A549 (cell line): ENCODE measurements around the gene ATP13A5. TPM values are rescaled to one million over a fixed set of nuclear protein-coding genes. Genes with fewer than 3 reads are reported as not detected.

Experiments
- ATAC-seq, 2 experiments: fragments of 200-7000 bp in 1 of 2; fragments of >200 bp in 1 of 2; cut with Nextera tagmentation in 1 of 2; cut with Tn5 transposase in 1 of 2; 3 replicates each; pipeline versions ENCODE4 v1.8.0 to v1.9.1; 2018 to 2020; ENCODE audit warnings: mild to moderate bottlenecking in 1 of 2, moderate library complexity in 1 of 2
- CTCF ChIA-PET: fragments of 300-600 bp; sonication (Branson Sonifier 250); formaldehyde crosslinking; extraction: SDS; loops from one replicate; lab custom pipeline; 2021; ENCODE audit warnings: antibody characterized with exemption, inconsistent platforms; lab: Yijun Ruan, JAX
- POLR2A ChIA-PET: fragments of 350-600 bp; formaldehyde crosslinking; extraction: SDS; loops from one replicate; lab custom pipeline; 2021; ENCODE audit warnings: antibody characterized with exemption, inconsistent platforms; lab: Yijun Ruan, JAX
- DNase-seq, 2 experiments: peaks; one replicate each; pipeline versions ENCODE4 v3.0.0 to v3.0.0-alpha.2; 2011 to 2016; ENCODE audit warnings: low read depth in 1 of 2, low spot score in 1 of 2
- FAIRE-seq: peaks from 2 replicates; lab custom pipeline; 2011; peaks lifted over from hg19 to GRCh38; lab: Jason Lieb, UNC
- H3K27ac ChIP-seq, 2 experiments: fragments of >200 bp; sonication (Bioruptor Twin); formaldehyde crosslinking; 3 replicates each; pipeline ENCODE4 v1.5.1; 2016 to 2017
- H3K4me1 ChIP-seq: fragments of >200 bp; sonication (Bioruptor Twin); formaldehyde crosslinking; 3 replicates; pipeline ENCODE4 v1.6.1; 2016
- H3K4me2 ChIP-seq: fragments of >200 bp; sonication (Bioruptor Twin); formaldehyde crosslinking; 3 replicates; pipeline ENCODE4 v1.6.1; 2016
- H3K4me3 ChIP-seq: fragments of >200 bp; sonication (Bioruptor Twin); formaldehyde crosslinking; 3 replicates; pipeline ENCODE4 v1.5.1; 2016
- H3K9me3 ChIP-seq: fragments of >200 bp; sonication (Bioruptor Twin); formaldehyde crosslinking; 3 replicates; pipeline ENCODE4 v1.6.1; 2016
- ATOH8 ChIP-seq: fragments of 250-450 bp; sonication (Bioruptor Pico); IDR thresholded peaks from 2 replicates; pipeline ENCODE4 v1.5.0; 2020; ENCODE audit warnings: low read depth, mild to moderate bottlenecking, moderate library complexity
- CTCF ChIP-seq: fragments of >200 bp; sonication (Bioruptor Twin); formaldehyde crosslinking; IDR thresholded peaks from 3 replicates; pipeline ENCODE4 v1.5.1; 2016
- EHMT2 ChIP-seq: fragments of 200-600 bp; sonication (generic); IDR thresholded peaks from 2 replicates; pipeline ENCODE4 v1.6.1; 2016; ENCODE audit warnings: antibody characterized with exemption, low read depth, mild to moderate bottlenecking, moderate library complexity
- EP300 ChIP-seq, 2 experiments: fragments of >200 bp; sonication (Bioruptor Twin); formaldehyde crosslinking; IDR thresholded peaks; 2 replicates in 1 of 2; 3 replicates in 1 of 2; pipeline ENCODE4 v1.6.1; 2016 to 2017
- ESRRA ChIP-seq: fragments of 150-350 bp; IDR thresholded peaks from 2 replicates; pipeline ENCODE4 v1.6.1; 2014; ENCODE audit warnings: mild to moderate bottlenecking, low read length, borderline replicate concordance
- FOSB ChIP-seq: fragments of 250-450 bp; sonication (Bioruptor Pico); IDR thresholded peaks from 2 replicates; pipeline ENCODE4 v1.5.0; 2020; ENCODE audit warnings: mild to moderate bottlenecking, moderate library complexity
- FOSL2 ChIP-seq, 2 experiments: fragments of 450-650 bp in 1 of 2; fragments of >200 bp in 1 of 2; sonication (Bioruptor Twin) in 1 of 2; formaldehyde crosslinking; IDR thresholded peaks; 2 replicates each; pipeline versions ENCODE4 v1.5.0 to v1.6.1; 2016 to 2020; ENCODE audit warnings: mild to moderate bottlenecking in 1 of 2, moderate library complexity in 1 of 2
- FOXS1 ChIP-seq: fragments of 250-450 bp; sonication (Bioruptor Pico); IDR thresholded peaks from 2 replicates; pipeline ENCODE4 v1.5.0; 2020; ENCODE audit warnings: mild to moderate bottlenecking, moderate library complexity
- HEYL ChIP-seq: fragments of 250-450 bp; sonication (Bioruptor Pico); IDR thresholded peaks from 2 replicates; pipeline ENCODE4 v1.8.0; 2021; ENCODE audit warnings: mild to moderate bottlenecking, moderate library complexity
- HMGXB4 ChIP-seq: fragments of 250-450 bp; sonication (Bioruptor Pico); IDR thresholded peaks from 2 replicates; pipeline ENCODE4 v1.5.0; 2021; ENCODE audit warnings: mild to moderate bottlenecking, moderate library complexity, borderline replicate concordance
- HOXA7 ChIP-seq: fragments of 250-450 bp; sonication (Bioruptor Pico); IDR thresholded peaks from 2 replicates; pipeline ENCODE4 v1.5.0; 2020; ENCODE audit warnings: mild to moderate bottlenecking, moderate library complexity
- HOXB5 ChIP-seq: fragments of 250-450 bp; sonication (Bioruptor Pico); IDR thresholded peaks from 2 replicates; pipeline ENCODE4 v1.5.0; 2020; ENCODE audit warnings: mild to moderate bottlenecking, moderate library complexity
- JUN ChIP-seq, 2 experiments: fragments of >200 bp; sonication (Bioruptor Twin); formaldehyde crosslinking; IDR thresholded peaks; 2 replicates in 1 of 2; 3 replicates in 1 of 2; pipeline ENCODE4 v1.6.1; 2016 to 2017
- JUNB ChIP-seq: fragments of >200 bp; sonication (Bioruptor Twin); formaldehyde crosslinking; IDR thresholded peaks from 2 replicates; pipeline ENCODE4 v1.6.1; 2016
- KDM5A ChIP-seq: fragments of 200-600 bp; sonication (generic); IDR thresholded peaks from 2 replicates; pipeline ENCODE4 v1.6.1; 2016; ENCODE audit warnings: antibody characterized with exemption, mild to moderate bottlenecking
- MAFK ChIP-seq: fragments of 450-650 bp; IDR thresholded peaks from 2 replicates; pipeline ENCODE4 v1.6.1; 2014; ENCODE audit not compliant: partially characterized antibody
- NPAS2 ChIP-seq: fragments of 250-450 bp; sonication (Bioruptor Pico); IDR thresholded peaks from 2 replicates; pipeline ENCODE4 v1.8.0; 2022; ENCODE audit warnings: mild to moderate bottlenecking, moderate library complexity, borderline replicate concordance
- NR3C1 ChIP-seq: fragments of >200 bp; sonication (Bioruptor Twin); formaldehyde crosslinking; IDR thresholded peaks from 3 replicates; pipeline ENCODE4 v1.6.1; 2017
- PBX3 ChIP-seq: IDR thresholded peaks from 2 replicates; pipeline ENCODE4 v1.6.1; 2012
- POLR2A ChIP-seq: IDR thresholded peaks from 2 replicates; pipeline ENCODE4 v1.6.1; 2012; ENCODE audit warnings: mild to moderate bottlenecking, low read length
- RAD21 ChIP-seq, 2 experiments: fragments of >200 bp in 1 of 2; sonication (Bioruptor Twin) in 1 of 2; formaldehyde crosslinking in 1 of 2; IDR thresholded peaks in 1 of 2; conservative IDR thresholded peaks in 1 of 2; 2 replicates in 1 of 2; 3 replicates in 1 of 2; pipeline ENCODE4 v1.6.1; 2012 to 2018; ENCODE audit warnings: inconsistent platforms in 1 of 2
- RARB ChIP-seq: fragments of 250-450 bp; sonication (Bioruptor Pico); IDR thresholded peaks from 2 replicates; pipeline ENCODE4 v1.8.0; 2021; ENCODE audit warnings: mild to moderate bottlenecking, moderate library complexity
- RCOR1 ChIP-seq: fragments of 150-350 bp; IDR thresholded peaks from 2 replicates; pipeline ENCODE4 v1.6.1; 2014; ENCODE audit warnings: antibody characterized with exemption, low read length, low read depth
- RFX5 ChIP-seq: fragments of 450-650 bp; IDR thresholded peaks from 2 replicates; pipeline ENCODE4 v1.7.1; 2014; ENCODE audit warnings: antibody characterized with exemption, mild to moderate bottlenecking, moderate library complexity
- SMC3 ChIP-seq: fragments of >200 bp; sonication (Bioruptor Twin); formaldehyde crosslinking; IDR thresholded peaks from 3 replicates; pipeline ENCODE4 v1.6.1; 2018; ENCODE audit warnings: inconsistent platforms
- TFCP2L1 ChIP-seq: fragments of 250-450 bp; sonication (Bioruptor Pico); IDR thresholded peaks from 2 replicates; pipeline ENCODE4 v1.5.0; 2021; ENCODE audit warnings: mild to moderate bottlenecking
- TP53 ChIP-seq: fragments of 250-450 bp; sonication (Bioruptor Pico); IDR thresholded peaks from 2 replicates; pipeline ENCODE4 v1.5.0; 2021; ENCODE audit warnings: mild to moderate bottlenecking, moderate library complexity
- ZC3H11A ChIP-seq: fragments of 450-650 bp; IDR thresholded peaks from 2 replicates; pipeline ENCODE4 v1.6.1; 2014; ENCODE audit warnings: antibody characterized with exemption, mild to moderate bottlenecking
- ZFP36 ChIP-seq: fragments of 450-650 bp; IDR thresholded peaks from 2 replicates; pipeline ENCODE4 v1.6.1; 2014; ENCODE audit warnings: borderline replicate concordance; ENCODE audit not compliant: partially characterized antibody
- WGBS: methylation state at CpG from one replicate; pipeline ENCODE4 v1.1.6; 2017; ENCODE audit errors: missing lambda C conversion rate; 5-methylcytosine and 5-hydroxymethylcytosine counted together
- polyA plus RNA-seq, 4 experiments: library from polyadenylated mRNA; depleted of rRNA in 3 of 4; stranded (reverse); fragments of >200 nt; fragmentation: RNase III in 1 of 4; extraction: RNeasy Plus Mini Kit Qiagen cat#74134 plus additional on column Dnase treatment in 1 of 4; gene quantifications; 2 replicates in 3 of 4; 3 replicates in 1 of 4; pipeline ENCODE4 v1.2.3, GENCODE V29; 2011 to 2017

ATP13A5 gene
- polyA plus RNA-seq, 2 of the 4 experiments (the other 2 are of a cell fraction): not detected

GRCh38 chr3:193367868-193368267 lies 10.7 kb downstream of the ATP13A5 start:
- FAIRE-seq (no peak), ATAC-seq (no peak)
- POLR2A ChIA-PET: no interaction called here
- Histone ChIP-seq H3K4me1 (no peaks in the 10 kb centered on the region), H3K4me2 (no peak overlapping the region), H3K27ac (no peak overlapping the region)
- WGBS: 7% methylated on average over 1 of the region's 1 CpG
- CTCF ChIA-PET: no interaction called here
- no peak for TF ChIP-seq SMC3
- no peak for TF ChIP-seq TP53 (CRISPR knock-in tag)
- TF ChIP-seq MAFK: no peak
- TF ChIP-seq KDM5A: no peak
- TF ChIP-seq PBX3: no peak
- no peak for TF ChIP-seq JUNB
- TF ChIP-seq, all 56 proteins: peak for 0
- no peaks in the 10 kb centered on the region for H3K9me3 ChIP-seq
- H3K4me3 ChIP-seq: no peak overlapping the region
- DNase-seq: no peak

GRCh38 chr3:193357291-193357690 lies 21.3 kb downstream of the ATP13A5 start:
- CTCF ChIA-PET: no interaction called here
- Histone ChIP-seq H3K4me2 (no peak overlapping the region), H3K27ac (no peak overlapping the region), H3K9me3 (no peaks in the 10 kb centered on the region), H3K4me3 (no peak overlapping the region)
- WGBS: 0% methylated on average over 3 of the region's 3 CpGs
- POLR2A ChIA-PET: no interaction called here
- ATAC-seq: no peak
- no peak for FAIRE-seq
- DNase-seq: no peak
- TF ChIP-seq HEYL (CRISPR knock-in tag) (no peak), HOXA7 (CRISPR knock-in tag) (no peak), SMC3 (no peak), EHMT2 (no peak), ZFP36 (no peak), ESRRA (no peak), RFX5 (no peak), RARB (CRISPR knock-in tag) (no peak), FOSB (no peak), NPAS2 (CRISPR knock-in tag) (no peak), HMGXB4 (CRISPR knock-in tag) (no peak), ZC3H11A (no peak), HOXB5 (CRISPR knock-in tag) (no peak), JUN (IDR thresholded peaks at IDR 0.05) (no peak), CTCF (no peak), FOXS1 (CRISPR knock-in tag) (no peak), NR3C1 (no peak), POLR2A (no peak)
- TF ChIP-seq, all 56 proteins: peak for 0
- H3K4me1 ChIP-seq: no peaks in the 10 kb centered on the region

- no peak for FAIRE-seq
- CTCF ChIA-PET: interaction anchor here (0.6 kb wide), 1 partner anchor 677 kb away, joined by 3 read pairs; no protein-coding TSS in a partner anchor
- H3K27ac ChIP-seq: no peak overlapping the region
- H3K4me2 ChIP-seq: no peak overlapping the region
- no peaks in the 10 kb centered on the region for H3K4me1 ChIP-seq
- 12% methylated on average over 5 of the region's 5 CpGs for WGBS
- no peak overlapping the region for H3K4me3 ChIP-seq
- no peaks in the 10 kb centered on the region for H3K9me3 ChIP-seq
- POLR2A ChIA-PET: no interaction called here
- no peak for ATAC-seq
- no peak for DNase-seq
- TF ChIP-seq EP300 (IDR thresholded peaks at IDR 0.05) (no peak), TFCP2L1 (no peak), TP53 (CRISPR knock-in tag) (no peak), HMGXB4 (CRISPR knock-in tag) (no peak), JUN (IDR thresholded peaks at IDR 0.05) (no peak), NR3C1 (no peak), RCOR1 (no peak), KDM5A (no peak), ATOH8 (no peak), FOSL2 (IDR thresholded peaks at IDR 0.05) (no peak), FOSL2 (CRISPR knock-in tag; IDR thresholded peaks at IDR 0.05) (no peak), RAD21 (conservative IDR thresholded peaks at IDR 0.05 in 1 of 2, IDR thresholded peaks at IDR 0.05 in 1 of 2) (no peak)
Observed at GRCh38 chr3:193354423-193354822, 24.1 kb downstream of the ATP13A5 start.
